Osteocyte (in vitro differentiated cells): ENCODE data around the gene CLIC4. TPM values are rescaled to one million over a fixed set of nuclear protein-coding genes. Genes with fewer than 3 reads are reported as not detected.
"Not testable (repeated sequence)": the region's sequence is repeated elsewhere in the genome, so short reads cannot be mapped to it uniquely, and the experiment has no call there.

ENCODE experiments used
- DNase-seq: peaks from one replicate; pipeline ENCODE4 v3.0.0; 2021; ENCODE audit warnings: mixed read lengths; ENCODE audit not compliant: unreplicated experiment; ENCODE audit errors: extremely low spot score
- H3K27ac Mint-ChIP-seq: one replicate; pipeline ENCODE4 v1.8.0; 2021; ENCODE audit warnings: mild to moderate bottlenecking, mixed read lengths; ENCODE audit not compliant: unreplicated experiment
- H3K27me3 Mint-ChIP-seq: one replicate; pipeline ENCODE4 v1.8.0; 2021; ENCODE audit warnings: mixed read lengths; ENCODE audit not compliant: unreplicated experiment
- H3K36me3 Mint-ChIP-seq: one replicate; pipeline ENCODE4 v1.8.0; 2021; ENCODE audit warnings: mixed read lengths; ENCODE audit not compliant: unreplicated experiment
- H3K4me1 Mint-ChIP-seq: one replicate; pipeline ENCODE4 v1.8.0; 2021; ENCODE audit warnings: mixed read lengths; ENCODE audit not compliant: unreplicated experiment
- H3K4me3 Mint-ChIP-seq: one replicate; pipeline ENCODE4 v1.8.0; 2021; ENCODE audit warnings: mild to moderate bottlenecking, moderate library complexity, mixed read lengths; ENCODE audit not compliant: unreplicated experiment
- H3K9me3 Mint-ChIP-seq: one replicate; pipeline ENCODE4 v1.8.0; 2021; ENCODE audit warnings: mixed read lengths; ENCODE audit not compliant: unreplicated experiment
- CTCF ChIP-seq: fragments of 200-600 bp; sonication (generic); IDR thresholded peaks from 2 replicates; pipeline ENCODE4 v1.5.0; 2021; ENCODE audit warnings: antibody characterized with exemption, mild to moderate bottlenecking, moderate library complexity
- total RNA-seq: library from RNA; stranded (reverse); gene quantifications from 2 replicates; pipeline ENCODE4 v1.2.1, GENCODE V29; 2021

CLIC4 gene
- total RNA-seq, 1 donor from 2014 or later, result 370 TPM

- no peaks in the 10 kb centered on the region for H3K9me3 Mint-ChIP-seq
- TF ChIP-seq CTCF, result no peak
- H3K4me1 Mint-ChIP-seq, result peaks cover 71% of the 10 kb centered on the region
- H3K27ac Mint-ChIP-seq, result peak overlapping the region; percentile 63
- H3K27me3 Mint-ChIP-seq, result no peaks in the 10 kb centered on the region
- DNase-seq, result peak; percentile 76
- no peak overlapping the region for H3K4me3 Mint-ChIP-seq
- H3K36me3 Mint-ChIP-seq, result peaks cover 17% of the 10 kb centered on the region
Measured at GRCh38 chr1:24749886-24750285, 4.6 kb downstream of the CLIC4 start.

DNA sequence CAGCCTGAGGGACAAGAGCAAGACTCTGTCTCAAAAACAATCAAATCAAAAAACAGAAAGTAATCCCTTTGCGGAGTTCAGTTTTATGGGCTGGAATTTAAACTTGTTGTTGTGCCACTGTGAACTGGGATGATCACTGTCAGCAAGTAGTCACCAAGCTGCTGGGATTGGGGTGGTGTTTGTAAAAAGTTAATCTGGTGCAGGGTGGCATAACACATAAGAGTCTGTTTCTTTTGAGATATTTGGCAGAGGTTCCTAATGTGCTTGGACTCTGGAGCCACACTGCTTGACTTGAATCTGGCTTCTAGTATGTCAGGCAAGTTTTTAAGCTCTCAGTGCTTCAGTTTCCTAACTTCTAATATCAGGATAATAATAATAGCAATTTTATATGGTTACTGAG, 6.6 kb downstream of the CLIC4 start:
- H3K36me3 Mint-ChIP-seq, result peaks cover 13% of the 10 kb centered on the region
- H3K9me3 Mint-ChIP-seq, result no peaks in the 10 kb centered on the region
- H3K27me3 Mint-ChIP-seq, result no peaks in the 10 kb centered on the region
- no peak overlapping the region for H3K4me3 Mint-ChIP-seq
- H3K27ac Mint-ChIP-seq, result peak overlapping the region; percentile 15
- peak; percentile 13 for DNase-seq
- TF ChIP-seq CTCF, result no peak
- H3K4me1 Mint-ChIP-seq, result peaks cover 72% of the 10 kb centered on the region

DNA sequence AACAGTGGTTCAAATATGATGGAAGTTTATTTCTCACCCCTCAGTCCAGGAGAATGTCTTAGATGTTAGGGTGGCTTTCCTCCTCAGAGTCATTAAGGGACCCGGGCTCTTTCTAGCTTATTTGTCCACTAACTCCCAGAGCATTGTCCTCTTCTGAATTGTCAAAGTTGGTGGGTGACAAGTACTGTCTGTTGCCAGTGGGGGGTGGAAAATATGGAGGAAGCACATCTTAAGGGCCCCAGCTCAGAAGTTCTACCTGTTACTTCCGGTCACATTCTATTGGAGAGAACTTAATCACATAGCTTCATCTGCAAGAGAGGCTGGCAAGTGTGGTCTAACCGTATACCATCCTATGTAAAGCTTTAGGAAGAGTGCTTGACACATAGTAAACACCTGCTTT, 7.1 kb downstream of the CLIC4 start:
- Mint-ChIP-seq H3K4me3 (no peak overlapping the region), H3K27me3 (no peaks in the 10 kb centered on the region), H3K9me3 (no peaks in the 10 kb centered on the region), H3K27ac (peak overlapping the region; percentile 35), H3K36me3 (peaks cover 11% of the 10 kb centered on the region), H3K4me1 (peaks cover 68% of the 10 kb centered on the region)
- no peak for TF ChIP-seq CTCF
- peak; percentile 32 for DNase-seq

- DNase-seq, result no peak
- no peak for TF ChIP-seq CTCF
- H3K27me3 Mint-ChIP-seq, result no peaks in the 10 kb centered on the region
- no peaks in the 10 kb centered on the region for H3K9me3 Mint-ChIP-seq
- peaks cover 53% of the 10 kb centered on the region for H3K4me1 Mint-ChIP-seq
- H3K36me3 Mint-ChIP-seq, result peaks cover 9% of the 10 kb centered on the region
- H3K4me3 Mint-ChIP-seq, result no peak overlapping the region
- peak overlapping the region; percentile 43 for H3K27ac Mint-ChIP-seq
Measured at GRCh38 chr1:24754229-24754628, 9.0 kb downstream of the CLIC4 start.

DNA sequence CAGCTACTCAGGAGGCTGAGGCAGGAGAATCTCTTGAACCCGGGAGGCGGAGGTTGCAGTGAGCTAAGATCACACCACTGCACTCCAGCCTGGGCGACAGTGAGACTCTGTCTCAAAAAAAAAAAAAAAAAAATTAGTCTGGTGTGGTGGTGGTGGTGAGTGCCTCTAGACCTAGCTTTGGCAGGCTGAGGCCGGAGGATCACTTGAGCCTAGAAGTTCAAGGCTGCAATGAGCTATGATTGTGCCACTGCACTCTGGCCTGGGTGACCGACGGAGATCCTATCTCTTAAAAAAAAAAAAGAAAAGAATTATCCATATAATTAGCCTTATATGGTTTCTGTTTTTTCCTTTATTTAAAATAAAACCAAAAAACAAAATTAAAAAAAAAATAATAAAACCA, 10.1 kb downstream of the CLIC4 start:
- not testable (repeated sequence) for H3K27me3 Mint-ChIP-seq, H3K9me3 Mint-ChIP-seq, DNase-seq, H3K4me3 Mint-ChIP-seq, H3K36me3 Mint-ChIP-seq, H3K27ac Mint-ChIP-seq
- H3K4me1 Mint-ChIP-seq, result peaks cover 44% of the 10 kb centered on the region

DNA sequence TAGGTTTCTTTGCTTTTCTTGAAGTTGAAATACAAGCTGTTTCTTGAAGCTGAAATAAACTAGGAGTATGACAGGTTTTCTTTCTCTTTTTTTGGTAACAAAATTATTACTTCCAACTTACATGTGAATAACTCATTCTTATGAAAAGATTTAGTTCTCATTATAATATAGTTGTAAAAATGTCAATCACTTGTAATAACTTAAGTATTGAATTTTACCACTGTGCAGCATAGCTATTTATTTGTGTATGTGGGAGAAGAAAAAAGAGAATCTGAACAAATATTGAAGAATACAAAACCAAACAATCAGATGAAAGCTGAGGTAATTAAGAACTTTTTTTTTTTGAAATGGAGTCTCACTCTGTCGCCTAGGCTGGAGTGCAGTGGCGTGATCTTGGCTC, 11.1 kb downstream of the CLIC4 start:
- TF ChIP-seq CTCF, result no peak
- no peak overlapping the region for H3K27ac Mint-ChIP-seq
- H3K9me3 Mint-ChIP-seq, result no peaks in the 10 kb centered on the region
- H3K36me3 Mint-ChIP-seq, result peaks cover 2% of the 10 kb centered on the region
- H3K27me3 Mint-ChIP-seq, result no peaks in the 10 kb centered on the region
- no peak for DNase-seq
- peaks cover 36% of the 10 kb centered on the region for H3K4me1 Mint-ChIP-seq
- no peak overlapping the region for H3K4me3 Mint-ChIP-seq
